Choroid plexus epithelial cell (primary cell): Measurements from ENCODE around the gene SPATA6L.
A peak's percentile ranks its signal among the peaks of the same experiment; 100 is the strongest.

ENCODE experiments used
- DNase-seq: peaks from one replicate; pipeline ENCODE4 v3.0.0-alpha.2; 2010; ENCODE audit warnings: low read depth
- H3K4me3 ChIP-seq: 2 replicates; pipeline ENCODE4 v1.5.1; 2011; ENCODE audit warnings: low read depth, mild to moderate bottlenecking, control low read depth, low read length, moderate library complexity
- TF ChIP-seq, protein P1 (sequence below): conservative IDR thresholded peaks from 2 replicates; pipeline ENCODE4 v1.5.1; 2011; ENCODE audit warnings: low read depth, mild to moderate bottlenecking, control low read depth, inconsistent platforms, low read length, moderate library complexity

The SPATA6L gene

DNA sequence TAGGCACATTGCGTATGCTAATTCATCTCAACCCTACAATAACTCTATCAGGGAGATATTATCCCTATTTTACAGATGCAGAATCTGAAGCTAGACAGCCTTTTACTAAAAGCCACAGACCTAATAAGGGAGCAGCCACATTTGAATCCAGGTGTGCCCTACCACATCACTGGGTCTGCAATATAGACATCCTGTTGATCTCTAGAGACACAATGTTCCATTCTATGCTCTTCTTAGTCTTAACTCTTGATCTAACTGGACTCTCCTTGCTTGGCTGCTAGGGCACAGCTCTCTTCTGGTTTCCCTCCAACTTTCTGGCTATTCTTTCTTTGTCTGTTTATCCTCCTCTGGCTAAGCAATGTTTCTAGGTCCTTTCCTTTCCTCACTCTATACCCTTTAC lies 1.4 kb upstream of the SPATA6L start:
- TF ChIP-seq, protein P1, sequence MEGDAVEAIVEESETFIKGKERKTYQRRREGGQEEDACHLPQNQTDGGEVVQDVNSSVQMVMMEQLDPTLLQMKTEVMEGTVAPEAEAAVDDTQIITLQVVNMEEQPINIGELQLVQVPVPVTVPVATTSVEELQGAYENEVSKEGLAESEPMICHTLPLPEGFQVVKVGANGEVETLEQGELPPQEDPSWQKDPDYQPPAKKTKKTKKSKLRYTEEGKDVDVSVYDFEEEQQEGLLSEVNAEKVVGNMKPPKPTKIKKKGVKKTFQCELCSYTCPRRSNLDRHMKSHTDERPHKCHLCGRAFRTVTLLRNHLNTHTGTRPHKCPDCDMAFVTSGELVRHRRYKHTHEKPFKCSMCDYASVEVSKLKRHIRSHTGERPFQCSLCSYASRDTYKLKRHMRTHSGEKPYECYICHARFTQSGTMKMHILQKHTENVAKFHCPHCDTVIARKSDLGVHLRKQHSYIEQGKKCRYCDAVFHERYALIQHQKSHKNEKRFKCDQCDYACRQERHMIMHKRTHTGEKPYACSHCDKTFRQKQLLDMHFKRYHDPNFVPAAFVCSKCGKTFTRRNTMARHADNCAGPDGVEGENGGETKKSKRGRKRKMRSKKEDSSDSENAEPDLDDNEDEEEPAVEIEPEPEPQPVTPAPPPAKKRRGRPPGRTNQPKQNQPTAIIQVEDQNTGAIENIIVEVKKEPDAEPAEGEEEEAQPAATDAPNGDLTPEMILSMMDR, result no peak
- no peak overlapping the region for H3K4me3 ChIP-seq
- DNase-seq, result no peak

DNA sequence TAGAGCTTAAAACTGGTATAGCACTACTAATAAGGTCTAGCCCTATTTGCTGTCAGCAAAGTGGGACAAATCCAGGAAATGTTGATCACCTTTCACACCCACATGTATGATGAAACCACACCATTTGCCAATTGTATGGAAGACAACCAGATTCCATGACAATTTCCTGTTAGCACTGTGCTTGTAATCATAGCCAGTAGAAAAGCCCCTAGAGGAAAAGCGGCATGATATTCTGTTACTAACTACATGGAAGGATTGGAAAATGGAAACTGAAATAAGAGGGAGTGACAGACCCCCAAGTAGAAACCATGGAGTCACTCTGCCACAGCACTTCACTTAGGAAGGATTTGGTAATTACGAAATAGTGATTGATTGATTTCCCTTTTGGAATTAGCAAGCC lies 923 bp downstream of the SPATA6L start:
- TF ChIP-seq, protein P1, result no peak
- no peak overlapping the region for H3K4me3 ChIP-seq
- DNase-seq, result peak; percentile 39

DNA sequence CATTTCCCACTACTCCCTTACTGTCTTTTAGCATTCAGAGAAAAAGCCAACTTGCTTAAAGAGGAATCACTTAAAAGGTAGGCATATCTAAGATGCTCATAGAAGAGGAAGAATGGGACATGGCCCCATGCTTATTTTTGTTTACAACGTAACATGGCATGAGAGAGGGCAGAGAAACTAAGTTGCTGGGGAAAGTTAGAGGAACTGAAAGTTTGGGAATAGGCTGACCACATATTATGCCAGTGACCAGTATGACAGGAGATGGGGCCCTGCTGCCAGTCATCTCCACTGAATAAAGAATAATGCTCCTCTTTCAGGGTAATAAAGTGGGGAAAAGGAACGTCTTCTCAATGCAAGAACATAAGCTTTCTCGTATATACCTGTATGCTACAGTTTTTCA lies 2.3 kb downstream of the SPATA6L start:
- no peak overlapping the region for H3K4me3 ChIP-seq
- no peak for DNase-seq
- TF ChIP-seq, protein P1, result no peak

DNA sequence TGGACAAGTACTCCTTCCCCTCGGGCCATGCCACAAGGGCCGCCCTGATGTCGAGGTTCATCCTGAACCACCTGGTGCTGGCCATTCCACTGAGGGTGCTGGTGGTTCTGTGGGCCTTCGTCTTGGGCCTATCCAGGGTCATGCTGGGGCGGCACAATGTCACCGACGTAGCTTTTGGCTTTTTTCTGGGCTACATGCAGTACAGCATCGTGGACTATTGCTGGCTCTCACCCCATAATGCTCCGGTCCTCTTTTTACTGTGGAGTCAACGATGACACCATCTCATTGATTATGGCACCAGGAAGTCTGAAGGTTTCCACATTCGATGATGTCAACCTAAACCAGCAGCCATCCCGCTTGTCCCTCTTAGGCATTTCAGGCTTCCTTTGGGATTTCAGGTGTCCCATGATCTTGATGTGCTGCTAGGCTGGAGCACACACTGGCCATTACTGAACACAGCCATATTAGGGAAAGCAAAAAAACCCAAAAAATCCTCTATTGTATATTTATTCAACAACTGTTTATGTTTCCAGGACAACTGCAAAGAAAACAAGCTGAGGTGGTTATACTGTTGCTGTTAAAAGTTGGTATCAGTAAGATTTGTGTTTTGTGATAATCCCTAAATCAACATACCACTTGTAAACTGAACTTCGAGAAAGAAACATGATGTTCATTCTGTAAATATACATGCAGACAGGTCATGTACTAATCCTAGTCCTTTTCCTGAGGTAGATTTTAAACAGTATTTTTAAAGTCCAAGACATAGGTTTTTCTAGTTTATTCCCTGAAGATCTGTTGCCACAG lies 3.1 kb downstream of the SPATA6L start:
- TF ChIP-seq, protein P1, result no peak
- peak overlapping the region; percentile 92 for H3K4me3 ChIP-seq
- DNase-seq, result no peak

DNA sequence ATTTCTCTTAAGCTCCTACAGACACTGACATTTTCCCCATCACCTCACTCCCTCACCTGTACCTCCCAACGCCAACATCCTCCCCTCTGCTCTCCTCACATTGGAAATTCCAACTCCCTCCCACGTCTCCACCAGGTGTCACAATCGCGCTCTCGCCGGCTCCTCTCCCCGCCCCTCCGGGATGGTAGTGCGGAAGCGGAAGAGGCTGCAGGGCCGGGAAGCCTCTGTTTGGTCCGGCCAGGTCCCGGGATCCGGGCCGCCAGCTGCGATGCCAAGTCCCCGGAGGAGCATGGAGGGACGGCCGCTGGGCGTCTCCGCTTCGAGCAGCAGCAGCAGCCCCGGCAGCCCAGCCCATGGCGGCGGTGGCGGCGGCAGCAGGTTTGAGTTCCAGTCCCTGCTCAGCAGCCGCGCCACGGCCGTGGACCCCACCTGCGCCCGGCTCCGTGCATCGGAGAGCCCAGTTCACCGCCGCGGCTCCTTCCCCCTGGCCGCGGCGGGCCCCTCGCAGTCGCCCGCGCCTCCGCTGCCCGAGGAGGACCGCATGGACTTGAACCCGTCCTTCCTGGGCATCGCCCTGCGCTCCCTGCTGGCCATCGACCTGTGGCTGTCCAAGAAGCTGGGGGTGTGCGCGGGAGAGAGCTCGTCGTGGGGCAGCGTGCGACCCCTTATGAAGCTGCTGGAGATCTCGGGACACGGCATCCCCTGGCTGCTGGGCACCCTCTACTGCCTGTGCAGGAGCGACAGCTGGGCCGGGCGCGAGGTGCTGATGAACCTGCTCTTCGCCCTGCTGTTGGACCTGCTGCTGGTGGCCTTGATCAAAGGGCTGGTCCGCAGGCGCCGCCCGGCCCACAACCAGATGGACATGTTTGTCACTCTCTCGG lies 3.9 kb downstream of the SPATA6L start, which contains the start of gene PLPP6:
Gene PLPP6 (plus strand): TSS at position 187 of the 881 bp plus-strand sequence. CDS start 82 bp downstream, at position 269.
- DNase-seq, result peak; percentile 85
- TF ChIP-seq, protein P1, result peak; percentile 68
- peak within 1 kb of the TSS; percentile 92 for H3K4me3 ChIP-seq

DNA sequence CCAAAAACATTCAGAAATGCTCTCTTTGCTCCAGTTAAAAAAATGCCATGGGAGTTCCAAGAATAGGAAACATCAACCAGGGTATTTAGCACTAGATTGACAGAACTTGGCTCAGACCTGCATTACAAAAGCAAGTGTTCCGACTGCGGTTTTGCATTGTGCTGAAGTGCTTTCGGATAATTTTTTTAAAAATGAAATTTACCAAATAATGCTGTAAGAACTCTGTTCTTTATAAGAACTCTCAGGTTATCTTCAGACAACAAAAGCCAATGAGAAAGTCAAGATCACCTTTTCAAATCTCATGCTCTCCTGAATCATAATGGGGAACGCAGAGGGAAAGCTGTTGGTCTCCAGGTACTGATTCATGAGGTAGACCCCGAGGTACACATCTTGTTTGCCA lies 4.7 kb downstream of the SPATA6L start:
- DNase-seq, result peak; percentile 15
- TF ChIP-seq, protein P1, result no peak
- peak overlapping the region; percentile 92 for H3K4me3 ChIP-seq
